Effector memory CD4-positive, alpha-beta T cell (primary cell): ENCODE data around the gene MOK.

Experiments used
- DNase-seq, 3 donors: peaks; one replicate each; pipeline ENCODE4 v3.0.0-alpha.2; 2020
- H3K27ac ChIP-seq: 2 replicates; pipeline ENCODE4 v1.7.0; 2013; ENCODE audit warnings: mild to moderate bottlenecking, low read length, moderate library complexity; ENCODE audit not compliant: insufficient read depth, poor library complexity, severe bottlenecking
- H3K27me3 ChIP-seq: replicated peaks from 2 replicates; pipeline ENCODE4 v1.7.0; 2013; ENCODE audit warnings: mild to moderate bottlenecking, low read length; ENCODE audit not compliant: insufficient read depth, control insufficient read depth, poor library complexity, severe bottlenecking
- H3K36me3 ChIP-seq: 2 replicates; pipeline ENCODE4 v1.7.0; 2013; ENCODE audit warnings: mild to moderate bottlenecking, low read length, moderate library complexity; ENCODE audit not compliant: control insufficient read depth, insufficient read depth
- H3K4me1 ChIP-seq: 2 replicates; pipeline ENCODE4 v1.7.0; 2013; ENCODE audit warnings: low read length, mild to moderate bottlenecking; ENCODE audit not compliant: control insufficient read depth, insufficient read depth, poor library complexity, severe bottlenecking
- H3K4me3 ChIP-seq: 2 replicates; pipeline ENCODE4 v1.7.0; 2013; ENCODE audit warnings: low read length, low read depth, mild to moderate bottlenecking; ENCODE audit not compliant: insufficient read depth, poor library complexity, severe bottlenecking
- H3K9me3 ChIP-seq: 2 replicates; pipeline ENCODE4 v1.7.0; 2013; ENCODE audit warnings: mild to moderate bottlenecking, low read length, moderate library complexity; ENCODE audit not compliant: control insufficient read depth

Gene MOK

GRCh38 chr14:102285106-102285505, 19.9 kb downstream of the MOK start:
- no peaks in the 10 kb centered on the region for H3K4me1 ChIP-seq
- DNase-seq, result no peak
- no peaks in the 10 kb centered on the region for H3K36me3 ChIP-seq
- H3K4me3 ChIP-seq, result no peak overlapping the region
- no peaks in the 10 kb centered on the region for H3K27me3 ChIP-seq
- no peaks in the 10 kb centered on the region for H3K9me3 ChIP-seq
- H3K27ac ChIP-seq, result no peak overlapping the region

GRCh38 chr14:102283631-102284129, 21.3 kb downstream of the MOK start:
- Histone ChIP-seq H3K4me3 (no peak overlapping the region), H3K4me1 (no peaks in the 10 kb centered on the region), H3K27ac (no peak overlapping the region), H3K9me3 (no peaks in the 10 kb centered on the region), H3K36me3 (no peaks in the 10 kb centered on the region), H3K27me3 (no peaks in the 10 kb centered on the region)
- DNase-seq, result no peak

DNA sequence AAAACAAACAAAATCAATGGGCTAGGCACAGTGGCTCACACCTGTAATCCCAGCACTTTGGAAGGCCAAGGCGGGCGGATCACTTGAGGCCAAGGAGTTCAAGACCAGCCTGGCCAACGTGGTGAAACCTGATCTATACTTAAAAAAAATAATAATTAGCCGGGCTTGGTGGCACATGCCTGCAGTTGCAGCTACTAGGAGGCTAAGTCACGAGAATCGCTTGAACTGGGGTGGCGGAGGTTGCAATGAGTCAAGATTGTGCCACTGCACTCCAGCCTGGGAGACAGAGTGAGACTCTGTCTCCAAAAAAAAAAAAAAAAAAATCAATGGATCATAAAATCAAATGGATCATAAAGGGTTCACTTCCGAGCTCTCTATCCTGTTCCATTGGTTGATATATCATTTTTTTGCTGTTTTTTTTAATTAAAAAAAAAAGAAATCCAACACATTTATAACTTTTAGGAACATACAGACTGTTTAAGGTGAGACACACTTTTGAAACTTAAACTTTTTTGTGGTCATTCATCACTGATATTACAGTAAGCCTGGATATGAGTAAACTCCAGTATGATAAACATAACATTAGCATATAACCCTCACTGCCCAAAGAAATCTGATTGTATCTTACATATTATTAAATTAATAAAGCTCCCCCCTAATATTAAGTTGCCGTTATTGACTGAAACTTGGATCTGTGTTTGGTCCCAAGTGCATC, 22.1 kb downstream of the MOK start:
- H3K4me3 ChIP-seq, result no peak overlapping the region
- H3K27ac ChIP-seq, result no peak overlapping the region
- H3K36me3 ChIP-seq, result no peaks in the 10 kb centered on the region

DNA sequence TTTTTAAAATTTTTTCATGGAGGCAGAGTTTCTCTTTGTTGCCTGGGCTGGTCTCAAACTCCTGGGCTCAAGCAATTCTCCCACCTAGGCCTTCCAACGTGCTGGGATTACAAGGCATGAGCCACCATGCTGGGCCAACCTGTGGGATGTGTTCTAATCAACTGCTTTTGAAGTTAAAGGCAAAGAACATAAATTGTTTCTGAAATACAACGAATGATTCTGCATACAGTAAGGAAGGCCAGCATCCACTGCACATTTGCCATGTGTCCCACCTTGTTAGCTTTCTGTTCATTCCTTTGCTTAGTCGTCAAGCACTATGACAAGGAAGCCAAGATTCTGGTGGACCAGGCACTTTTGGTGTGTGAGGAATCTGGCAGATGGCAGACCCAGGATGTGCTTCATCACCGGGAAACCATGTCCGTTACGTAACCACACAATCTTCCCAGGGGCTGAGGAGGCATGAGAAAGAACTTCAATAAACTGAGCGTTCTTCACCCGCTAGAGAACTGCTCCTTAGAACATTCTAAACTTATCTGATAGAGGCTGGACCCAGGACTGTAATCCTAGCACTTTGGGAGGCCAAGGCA, 24.5 kb downstream of the MOK start:
- Histone ChIP-seq H3K27me3 (no peaks in the 10 kb centered on the region), H3K4me3 (no peak overlapping the region), H3K36me3 (no peaks in the 10 kb centered on the region), H3K27ac (no peak overlapping the region), H3K9me3 (no peaks in the 10 kb centered on the region), H3K4me1 (no peaks in the 10 kb centered on the region)
- DNase-seq, result no peak

More for the DNA sequence above, 22.1 kb downstream of the MOK start:
- Histone ChIP-seq H3K4me1 (no peaks in the 10 kb centered on the region), H3K27me3 (no peaks in the 10 kb centered on the region), H3K9me3 (no peaks in the 10 kb centered on the region)
- no peak for DNase-seq

DNA sequence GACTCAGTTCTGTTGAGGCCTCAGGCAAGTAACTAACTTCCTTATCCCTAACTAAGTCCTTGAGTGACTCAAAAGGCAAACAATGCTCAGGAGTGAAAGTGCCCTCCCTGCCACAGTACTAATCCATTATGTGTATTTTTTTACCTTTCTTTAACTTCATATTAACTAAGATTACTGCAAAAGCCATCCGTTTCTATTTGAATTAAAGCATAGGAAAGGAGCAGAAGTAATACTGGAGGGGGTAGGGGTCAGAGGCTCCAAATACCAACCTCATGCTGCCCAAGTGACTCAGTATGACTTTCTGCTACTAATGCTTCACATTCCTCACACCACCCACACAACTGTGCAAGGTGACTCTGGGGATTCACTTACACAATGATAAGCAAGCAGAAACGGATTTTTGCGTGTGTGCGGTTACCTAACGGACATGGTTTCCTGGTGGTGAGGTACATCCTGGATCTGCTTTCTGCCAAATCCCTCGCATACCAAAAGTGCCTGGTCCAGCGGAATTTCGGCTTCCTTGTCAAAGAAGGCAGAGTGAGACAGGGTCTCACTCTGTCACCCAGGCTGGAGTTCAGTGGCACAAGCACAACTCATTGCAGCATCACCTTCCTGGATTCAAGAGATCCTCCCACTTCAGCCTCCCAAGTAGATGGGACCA, 25.1 kb downstream of the MOK start:
- no peak for DNase-seq
- Histone ChIP-seq H3K4me1 (no peaks in the 10 kb centered on the region), H3K4me3 (no peak overlapping the region), H3K27me3 (no peaks in the 10 kb centered on the region), H3K27ac (no peak overlapping the region), H3K9me3 (no peaks in the 10 kb centered on the region), H3K36me3 (no peaks in the 10 kb centered on the region)

GRCh38 chr14:102279282-102279681, 25.7 kb downstream of the MOK start:
- Histone ChIP-seq H3K9me3 (no peaks in the 10 kb centered on the region), H3K4me3 (no peak overlapping the region), H3K36me3 (no peaks in the 10 kb centered on the region), H3K4me1 (no peaks in the 10 kb centered on the region), H3K27me3 (no peaks in the 10 kb centered on the region), H3K27ac (no peak overlapping the region)
- DNase-seq, result no peak

GRCh38 chr14:102278631-102278935, 26.4 kb downstream of the MOK start:
- Histone ChIP-seq H3K9me3 (no peaks in the 10 kb centered on the region), H3K27ac (no peak overlapping the region), H3K4me1 (no peaks in the 10 kb centered on the region), H3K36me3 (no peaks in the 10 kb centered on the region), H3K27me3 (no peaks in the 10 kb centered on the region), H3K4me3 (no peak overlapping the region)
- DNase-seq, result no peak

GRCh38 chr14:102277874-102278630, 26.9 kb downstream of the MOK start:
- Histone ChIP-seq H3K27me3 (no peaks in the 10 kb centered on the region), H3K27ac (no peak overlapping the region), H3K4me3 (no peak overlapping the region), H3K36me3 (no peaks in the 10 kb centered on the region), H3K9me3 (no peaks in the 10 kb centered on the region), H3K4me1 (no peaks in the 10 kb centered on the region)
- DNase-seq, result no peak

DNA sequence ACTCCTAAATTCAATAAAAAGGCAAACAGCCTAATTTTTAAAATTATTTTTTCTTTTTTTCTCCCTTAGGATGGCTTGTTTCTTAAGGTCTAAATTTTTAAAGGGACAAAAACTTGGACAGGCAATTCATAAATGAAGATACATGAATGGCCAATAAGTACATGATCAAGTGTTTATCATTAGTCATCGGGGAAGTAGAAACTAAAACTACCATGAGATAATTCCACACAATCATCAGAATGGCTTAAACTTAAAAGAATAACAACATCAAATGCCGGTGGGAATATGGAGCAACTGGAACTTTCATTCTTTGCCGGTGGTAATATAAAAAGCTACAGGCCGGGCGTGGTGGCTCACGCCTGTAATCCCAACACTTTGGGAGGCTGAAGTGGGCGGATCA, 29.1 kb downstream of the MOK start:
- DNase-seq, result no peak
- Histone ChIP-seq H3K9me3 (no peaks in the 10 kb centered on the region), H3K36me3 (no peaks in the 10 kb centered on the region), H3K27me3 (no peaks in the 10 kb centered on the region), H3K4me1 (no peaks in the 10 kb centered on the region), H3K27ac (no peak overlapping the region), H3K4me3 (no peak overlapping the region)

- H3K36me3 ChIP-seq, result no peaks in the 10 kb centered on the region
- H3K4me1 ChIP-seq, result no peaks in the 10 kb centered on the region
- no peak overlapping the region for H3K4me3 ChIP-seq
- no peak for DNase-seq
- no peak overlapping the region for H3K27ac ChIP-seq
- H3K9me3 ChIP-seq, result no peaks in the 10 kb centered on the region
- H3K27me3 ChIP-seq, result no peaks in the 10 kb centered on the region
Observed at GRCh38 chr14:102272392-102272791, 32.6 kb downstream of the MOK start.
